ENCODE data around the gene PRIMPOL. TPM values are rescaled to one million over a fixed set of nuclear protein-coding genes. Genes with fewer than 3 reads are reported as not detected.
"Not testable (repeated sequence)": the region's sequence is repeated elsewhere in the genome, so short reads cannot be mapped to it uniquely, and the experiment has no call there.

Gene PRIMPOL
- total and polyA plus RNA-seq, 8 donors = 11.5 to 88.8 (median 22.3) TPM

DNA sequence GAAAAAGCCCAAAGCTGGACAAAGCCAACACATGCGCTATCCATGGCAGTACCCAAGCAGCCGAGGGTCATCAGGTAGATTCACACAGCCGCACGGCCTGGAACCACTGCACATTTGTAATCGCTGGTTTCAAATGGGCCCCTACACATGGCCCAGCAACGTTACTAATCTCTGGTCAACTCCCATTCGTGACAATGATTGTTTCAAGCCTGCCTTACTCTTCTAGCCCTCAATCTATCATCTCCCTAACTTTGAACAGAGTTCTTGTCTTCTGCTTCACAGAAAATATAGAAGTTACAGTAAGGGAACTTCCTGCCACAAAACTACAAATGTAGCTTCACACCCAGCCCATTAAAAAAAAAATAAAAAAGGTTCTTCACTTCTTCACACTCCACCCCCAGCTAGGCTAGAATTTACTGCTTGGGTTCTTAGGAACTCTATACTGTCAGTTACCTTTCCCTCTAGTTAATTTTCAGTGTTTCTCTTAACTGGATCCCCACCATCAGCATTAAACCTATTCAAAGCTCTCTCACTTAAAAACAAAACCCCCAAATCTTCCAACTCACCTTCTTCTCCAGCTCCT is 24.5 kb upstream of the PRIMPOL start:
- H3K27ac ChIP-seq = no peak overlapping the region
- TF ChIP-seq POLR2A (IDR thresholded peaks at IDR 0.05) (no peak), POLR2AphosphoS5 (IDR thresholded peaks at IDR 0.05) (no peak), EP300 (IDR thresholded peaks at IDR 0.05) (no peak)
- TF ChIP-seq, protein P1, sequence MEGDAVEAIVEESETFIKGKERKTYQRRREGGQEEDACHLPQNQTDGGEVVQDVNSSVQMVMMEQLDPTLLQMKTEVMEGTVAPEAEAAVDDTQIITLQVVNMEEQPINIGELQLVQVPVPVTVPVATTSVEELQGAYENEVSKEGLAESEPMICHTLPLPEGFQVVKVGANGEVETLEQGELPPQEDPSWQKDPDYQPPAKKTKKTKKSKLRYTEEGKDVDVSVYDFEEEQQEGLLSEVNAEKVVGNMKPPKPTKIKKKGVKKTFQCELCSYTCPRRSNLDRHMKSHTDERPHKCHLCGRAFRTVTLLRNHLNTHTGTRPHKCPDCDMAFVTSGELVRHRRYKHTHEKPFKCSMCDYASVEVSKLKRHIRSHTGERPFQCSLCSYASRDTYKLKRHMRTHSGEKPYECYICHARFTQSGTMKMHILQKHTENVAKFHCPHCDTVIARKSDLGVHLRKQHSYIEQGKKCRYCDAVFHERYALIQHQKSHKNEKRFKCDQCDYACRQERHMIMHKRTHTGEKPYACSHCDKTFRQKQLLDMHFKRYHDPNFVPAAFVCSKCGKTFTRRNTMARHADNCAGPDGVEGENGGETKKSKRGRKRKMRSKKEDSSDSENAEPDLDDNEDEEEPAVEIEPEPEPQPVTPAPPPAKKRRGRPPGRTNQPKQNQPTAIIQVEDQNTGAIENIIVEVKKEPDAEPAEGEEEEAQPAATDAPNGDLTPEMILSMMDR (IDR thresholded peaks at IDR 0.05) = no peak
- DNase-seq = no peak
- no peaks in the 10 kb centered on the region for H3K4me1 ChIP-seq
- no peaks in the 10 kb centered on the region for H3K27me3 ChIP-seq
- intact Hi-C loops (cut with DNase I; ENCODE audit: low total_unique reads) = no loop called here
- no peak overlapping the region for H3K4me3 ChIP-seq
- WGBS, 5 donors = 93 to 96% (median 94%) methylated on average over 7 of the region's 7 CpGs
- peaks cover 14 to 55% (median 47%) of the 10 kb centered on the region in 4 donors for H3K36me3 ChIP-seq
- no peaks in the 10 kb centered on the region for H3K9me3 ChIP-seq

DNA sequence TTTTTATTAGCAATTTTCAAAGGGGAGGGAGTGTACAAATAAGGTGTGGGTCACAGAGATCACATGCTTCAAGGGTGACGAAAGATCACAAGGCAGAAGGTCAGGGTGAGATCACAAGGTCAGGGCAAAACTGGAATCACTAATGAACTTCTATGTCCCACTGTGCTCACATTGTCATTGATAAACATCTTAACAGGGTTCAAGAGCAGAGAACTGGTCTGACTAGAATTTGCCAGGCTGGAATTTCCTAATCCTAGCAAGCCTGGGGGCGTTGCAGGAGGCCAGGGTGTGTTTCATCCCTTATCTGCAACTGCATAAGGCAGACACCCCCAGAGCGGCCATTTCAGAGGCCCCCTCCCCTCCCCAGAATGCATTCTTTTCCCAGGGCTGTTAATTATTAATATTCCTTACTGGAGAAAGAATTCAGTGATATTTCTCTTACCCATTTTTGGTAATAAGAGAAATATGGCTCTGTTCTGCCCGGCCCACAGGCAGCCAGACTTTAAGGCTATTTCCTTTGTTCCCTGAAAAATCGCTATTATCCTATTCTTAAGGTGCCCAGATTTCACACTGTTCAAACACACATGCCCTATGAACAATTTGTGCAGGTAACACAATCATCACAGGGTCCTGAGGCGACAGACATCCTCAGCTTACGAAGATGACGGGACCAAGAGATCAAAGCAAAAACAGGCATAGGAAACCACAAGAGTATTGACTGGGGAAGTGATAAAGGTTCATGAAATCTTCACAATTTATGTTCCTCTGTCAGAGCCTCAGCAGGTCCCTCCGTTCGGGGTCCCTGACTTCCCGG is 23.5 kb upstream of the PRIMPOL start:
- H3K36me3 ChIP-seq = peaks cover 23 to 64% (median 56%) of the 10 kb centered on the region in 4 donors
- 73 to 87% (median 82%) methylated on average over 11 of the region's 11 CpGs for WGBS, 5 donors
- H3K9me3 ChIP-seq; H3K4me1 ChIP-seq; H3K27me3 ChIP-seq; DNase-seq; H3K27ac ChIP-seq; H3K4me3 ChIP-seq; intact Hi-C loops (cut with DNase I; ENCODE audit: low total_unique reads): not testable (repeated sequence)

DNA sequence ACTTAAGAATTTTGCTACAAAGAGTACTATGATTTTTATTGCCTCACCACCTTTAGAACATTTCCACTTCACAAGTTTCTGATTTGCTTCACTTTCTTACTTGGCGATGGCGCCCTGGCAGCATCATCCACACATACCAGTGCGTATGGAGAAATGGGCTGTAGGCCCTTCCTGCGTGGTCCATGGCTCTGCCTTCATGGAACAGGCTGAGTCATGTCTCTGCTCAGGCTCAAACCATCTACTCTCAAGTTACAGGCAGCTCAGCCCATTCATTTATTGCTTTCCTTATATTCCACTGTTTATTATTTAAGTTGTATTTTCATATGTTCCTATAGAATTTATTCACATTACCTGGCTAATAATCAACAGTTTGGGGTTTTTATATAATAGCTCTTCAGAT is 21.4 kb upstream of the PRIMPOL start:
- Histone ChIP-seq H3K36me3 (peaks cover 25 to 83% (median 76%) of the 10 kb centered on the region in 4 donors), H3K4me1 (no peaks in the 10 kb centered on the region), H3K27me3 (no peaks in the 10 kb centered on the region), H3K27ac (no peak overlapping the region), H3K4me3 (no peak overlapping the region), H3K9me3 (no peaks in the 10 kb centered on the region)
- DNase-seq = no peak
- intact Hi-C loops (cut with DNase I; ENCODE audit: low total_unique reads) = no loop called here
- WGBS, 5 donors = 97 to 100% (median 98%) methylated on average over 4 of the region's 4 CpGs
- TF ChIP-seq POLR2AphosphoS5 (IDR thresholded peaks at IDR 0.05) (no peak), POLR2A (IDR thresholded peaks at IDR 0.05) (no peak), EP300 (IDR thresholded peaks at IDR 0.05) (no peak)
- TF ChIP-seq, protein P1 (IDR thresholded peaks at IDR 0.05) = no peak

DNA sequence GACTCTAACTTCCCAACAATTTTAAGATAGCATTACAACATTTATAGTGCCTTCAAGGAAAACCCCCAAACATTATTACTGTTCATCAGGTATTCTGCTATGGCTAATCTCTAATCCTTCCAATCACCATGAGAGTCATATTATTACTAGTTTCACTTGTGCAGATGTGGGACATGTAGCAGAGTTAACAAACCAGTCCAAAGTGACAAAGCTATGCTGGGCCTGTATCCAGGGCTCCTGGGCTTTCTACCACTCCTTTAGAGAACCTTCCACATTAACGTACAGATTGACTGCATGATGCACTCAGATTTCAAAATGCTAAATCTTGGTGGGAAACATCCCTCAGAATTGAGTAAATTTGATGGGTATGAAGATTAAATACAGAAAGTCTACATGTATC is 16.7 kb upstream of the PRIMPOL start:
- intact Hi-C loops (cut with DNase I; ENCODE audit: low total_unique reads) = no loop called here
- WGBS, 5 donors = 58 to 90% (median 88%) methylated on average over 1 of the region's 1 CpG
- TF ChIP-seq, protein P1 (IDR thresholded peaks at IDR 0.05) = no peak
- TF ChIP-seq POLR2A (IDR thresholded peaks at IDR 0.05) (no peak), EP300 (IDR thresholded peaks at IDR 0.05) (no peak), POLR2AphosphoS5 (IDR thresholded peaks at IDR 0.05) (no peak)
- H3K4me1 ChIP-seq = peaks cover 0 to 21% (median 6%) of the 10 kb centered on the region in 4 donors
- H3K27me3 ChIP-seq = no peaks in the 10 kb centered on the region
- DNase-seq = no peak
- H3K36me3 ChIP-seq = peaks cover 49 to 99% (median 96%) of the 10 kb centered on the region in 4 donors
- no peaks in the 10 kb centered on the region for H3K9me3 ChIP-seq
- no peak overlapping the region for H3K27ac ChIP-seq
- no peak overlapping the region for H3K4me3 ChIP-seq

GRCh38 chr4:184635381-184635780 is 14.2 kb upstream of the PRIMPOL start:
- Histone ChIP-seq H3K27ac (no peak overlapping the region), H3K27me3 (no peaks in the 10 kb centered on the region), H3K4me1 (peaks cover 0 to 32% (median 10%) of the 10 kb centered on the region in 4 donors), H3K36me3 (peaks cover 35 to 84% (median 77%) of the 10 kb centered on the region in 4 donors), H3K9me3 (no peaks in the 10 kb centered on the region), H3K4me3 (no peak overlapping the region)
- WGBS, 5 donors = 48 to 65% (median 54%) methylated on average over 3 of the region's 3 CpGs
- intact Hi-C loops (cut with DNase I; ENCODE audit: low total_unique reads) = no loop called here
- TF ChIP-seq EP300 (IDR thresholded peaks at IDR 0.05) (no peak), POLR2AphosphoS5 (IDR thresholded peaks at IDR 0.05) (no peak), POLR2A (IDR thresholded peaks at IDR 0.05) (no peak)
- TF ChIP-seq, protein P1 (IDR thresholded peaks at IDR 0.05) = no peak
- DNase-seq = peak in 1 of 2 donors; percentile 38

Data from stomach (tissue), 9 donors.